ENCODE data around the gene ROBO3. TPM values are rescaled to one million over a fixed set of nuclear protein-coding genes. Genes with fewer than 3 reads are reported as not detected.

ROBO3 gene
- total RNA-seq, 1 experiment from 2014 or later: 9.4 TPM

DNA sequence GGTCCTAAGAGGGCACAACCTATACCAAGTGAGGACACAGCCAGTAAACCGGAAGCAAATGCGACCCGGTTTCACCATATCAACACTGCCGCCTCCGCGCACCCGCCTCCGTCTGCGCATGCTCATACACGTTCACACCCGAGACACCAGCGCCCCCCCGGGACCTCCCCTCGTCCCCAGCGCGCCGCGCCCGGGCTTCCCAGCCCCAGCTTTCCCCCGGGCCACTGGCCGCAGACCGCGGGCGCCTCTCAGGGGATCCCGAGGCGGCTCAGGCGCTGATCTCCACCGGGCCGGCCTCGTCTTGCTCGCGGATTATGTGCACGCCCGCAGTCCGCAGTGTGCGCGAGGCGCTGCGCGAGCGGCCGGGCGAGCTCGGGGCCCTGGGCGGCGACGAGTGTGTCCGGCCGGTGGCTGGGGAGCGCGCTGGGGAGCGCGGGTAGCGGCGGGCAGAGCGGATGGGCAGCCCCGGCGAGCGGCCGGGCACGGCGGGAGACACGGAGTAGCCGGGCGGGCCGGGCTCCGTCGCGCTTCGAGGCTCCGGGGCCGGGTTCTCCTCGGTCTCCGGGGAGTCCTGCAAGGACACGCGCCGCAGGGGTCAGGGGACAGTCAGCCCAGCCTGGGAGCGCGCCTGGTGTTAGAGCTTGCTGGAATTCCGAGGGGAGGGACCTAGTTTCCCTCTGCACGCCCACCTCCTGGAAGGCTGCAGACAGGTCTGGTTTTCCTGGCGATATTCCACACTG lies 55.8 kb downstream of the ROBO3 start:
- no peak for DNase-seq (ENCODE audit: low spot score)

DNA sequence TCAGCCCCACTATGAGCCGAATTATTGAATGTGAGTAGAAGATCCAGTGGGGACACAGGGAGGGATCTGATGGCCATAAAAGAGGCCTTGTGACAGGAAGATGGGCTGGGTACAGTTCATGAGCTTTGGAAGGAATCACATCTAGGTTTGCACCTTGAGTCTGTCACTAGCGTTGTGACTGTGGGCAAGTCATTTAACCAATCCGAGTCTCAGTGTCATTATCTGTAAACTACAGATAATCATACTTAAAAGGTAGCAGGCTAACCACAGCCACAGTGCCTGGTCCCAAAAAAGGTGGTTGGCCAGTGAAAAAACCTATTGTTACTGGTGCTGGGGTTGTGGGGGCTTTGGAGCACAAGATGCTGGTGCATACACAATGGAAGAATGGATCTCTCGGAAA lies 57.6 kb downstream of the ROBO3 start:
- DNase-seq (ENCODE audit: low spot score): no peak

DNA sequence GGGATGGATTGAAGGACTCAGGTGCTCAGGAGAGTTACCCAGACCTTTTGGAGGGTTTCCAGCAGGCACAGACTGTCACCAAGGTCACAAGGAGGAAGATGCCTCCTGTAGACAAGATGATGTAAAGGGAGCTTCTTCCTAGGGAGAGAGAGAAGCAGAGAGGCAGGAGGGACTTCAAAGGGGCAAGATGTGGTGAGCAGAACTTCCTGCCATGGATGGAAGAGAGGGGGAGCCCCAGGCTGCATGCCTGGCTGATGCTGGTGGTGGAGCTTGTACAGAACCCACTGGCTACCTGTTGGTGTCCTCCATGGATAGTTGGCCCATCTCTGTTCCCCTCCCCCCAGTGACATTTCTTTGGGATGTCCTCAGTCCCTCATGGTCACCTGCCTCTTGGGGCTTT lies 58.1 kb downstream of the ROBO3 start:
- DNase-seq (ENCODE audit: low spot score): no peak

GRCh38 chr11:124928942-124929665 lies 63.9 kb downstream of the ROBO3 start:
- no peak for DNase-seq (ENCODE audit: low spot score)

DNA sequence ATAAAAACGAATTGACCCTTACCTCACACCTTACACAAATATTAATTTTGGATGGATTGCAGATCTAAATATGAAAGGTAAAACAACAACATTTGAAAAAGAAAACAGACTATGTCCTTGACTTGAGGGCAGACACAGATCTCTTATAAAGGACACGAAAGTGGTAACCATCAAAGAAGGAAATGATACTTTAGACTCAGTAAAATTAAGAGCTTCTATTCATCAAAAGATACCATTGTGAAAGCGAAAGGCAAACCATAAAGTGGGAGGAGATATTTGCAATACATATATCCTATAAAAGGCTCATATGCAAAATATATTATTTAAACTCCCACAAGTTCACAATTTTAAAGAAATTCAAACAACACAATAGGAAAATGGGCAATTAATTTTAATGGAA lies 65.6 kb downstream of the ROBO3 start:
- no peak for DNase-seq (ENCODE audit: low spot score)

Other genes starting within 250 kb of the ROBO3 start
- 22.8 and 24.8 TPM in 2 replicates for gene TBRG1, start 242.6 kb upstream of the ROBO3 start, total RNA-seq (2014; rRNA removed; shearing (Covaris generic))
- gene SIAE, start 191.7 kb upstream of the ROBO3 start, total RNA-seq (2014; rRNA removed; shearing (Covaris generic)): 18.7 and 22.8 TPM in 2 replicates
- 18.6 and 22.4 TPM in 2 replicates for gene SPA17, start 191.5 kb upstream of the ROBO3 start, total RNA-seq (2014; rRNA removed; shearing (Covaris generic))
- gene NRGN, start 125.5 kb upstream of the ROBO3 start, total RNA-seq (2014; rRNA removed; shearing (Covaris generic)): 7.1 and 9.4 TPM in 2 replicates
- not detected in 2 replicates for gene VSIG2, start 113.2 kb upstream of the ROBO3 start, total RNA-seq (2014; rRNA removed; shearing (Covaris generic))
- gene ESAM, start 103.1 kb upstream of the ROBO3 start, total RNA-seq (2014; rRNA removed; shearing (Covaris generic)): 0.33 TPM in 1 of 2 replicates, not detected in the other
- gene MSANTD2, start 65.0 kb upstream of the ROBO3 start, total RNA-seq (2014; rRNA removed; shearing (Covaris generic)): 10.7 and 13.2 TPM in 2 replicates
- 0.06 TPM in 1 of 2 replicates, not detected in the other for gene ROBO4, start 32.4 kb downstream of the ROBO3 start, total RNA-seq (2014; rRNA removed; shearing (Covaris generic))
- gene HEPN1, start 53.8 kb downstream of the ROBO3 start, total RNA-seq (2014; rRNA removed; shearing (Covaris generic)): not detected in 2 replicates
- gene HEPACAM, start 70.6 kb downstream of the ROBO3 start, total RNA-seq (2014; rRNA removed; shearing (Covaris generic)): not detected in 2 replicates
- gene CCDC15, start 88.8 kb downstream of the ROBO3 start, total RNA-seq (2014; rRNA removed; shearing (Covaris generic)): 3.2 and 4.3 TPM in 2 replicates
- 0.80 and 0.95 TPM in 2 replicates for gene SLC37A2, start 197.9 kb downstream of the ROBO3 start, total RNA-seq (2014; rRNA removed; shearing (Covaris generic))
- 34.3 and 38.1 TPM in 2 replicates for gene TMEM218, start 246.2 kb downstream of the ROBO3 start, total RNA-seq (2014; rRNA removed; shearing (Covaris generic))